ENCODE data around the gene TMC2.

DNA sequence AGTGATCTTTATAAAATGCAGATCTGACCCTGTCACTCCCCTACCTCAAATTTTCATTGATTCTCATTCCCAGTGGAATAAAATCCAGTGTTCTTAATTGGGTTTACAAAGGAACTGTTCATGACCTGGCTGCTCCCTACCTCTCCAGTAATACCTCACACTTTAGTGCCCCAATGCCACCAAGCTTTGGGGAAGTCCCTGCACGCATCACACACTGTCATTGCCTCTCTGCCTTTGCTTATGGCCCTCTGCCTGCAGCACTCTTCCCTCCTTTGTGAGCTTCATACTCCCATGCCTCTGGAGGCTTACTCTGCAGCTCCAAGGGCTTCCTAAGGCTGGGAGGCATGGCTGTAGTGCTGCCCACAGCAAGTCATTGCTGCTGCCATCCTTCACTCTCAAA lies 57.4 kb downstream of the TMC2 start:
- TF ChIP-seq CHD1 (IDR thresholded peaks at IDR 0.05; ENCODE audit: low read depth, low read length) (no peak), KDM5A (IDR thresholded peaks at IDR 0.05; ENCODE audit: low read length) (no peak), GTF2F1 (IDR thresholded peaks at IDR 0.05; ENCODE audit: borderline replicate concordance, low read depth, low read length) (no peak), SP1 (IDR thresholded peaks at IDR 0.05; ENCODE audit: low read depth, low read length) (no peak), TEAD4 (IDR thresholded peaks at IDR 0.05; ENCODE audit: low read depth, low read length) (no peak), POLR2AphosphoS5 (IDR thresholded peaks at IDR 0.05; ENCODE audit: low read depth, low read length) (no peak), BRCA1 (IDR thresholded peaks at IDR 0.05; ENCODE audit: low read depth, low read length) (no peak), TBP (IDR thresholded peaks at IDR 0.05; ENCODE audit: low read depth, low read length) (no peak), EP300 (IDR thresholded peaks at IDR 0.05; ENCODE audit: borderline replicate concordance in 1 of 2, low read depth in 2 of 2, low read length in 2 of 2) (no peak), TAF7 (optimal IDR thresholded peaks at IDR 0.05; ENCODE audit: borderline replicate concordance, low read depth, low read length) (no peak), YY1 (IDR thresholded peaks at IDR 0.05; ENCODE audit: low read depth, low read length) (no peak), BCL11A (IDR thresholded peaks at IDR 0.05; ENCODE audit: low read depth in 2 of 2, low read length in 2 of 2) (no peak)
- TF ChIP-seq, protein P1, sequence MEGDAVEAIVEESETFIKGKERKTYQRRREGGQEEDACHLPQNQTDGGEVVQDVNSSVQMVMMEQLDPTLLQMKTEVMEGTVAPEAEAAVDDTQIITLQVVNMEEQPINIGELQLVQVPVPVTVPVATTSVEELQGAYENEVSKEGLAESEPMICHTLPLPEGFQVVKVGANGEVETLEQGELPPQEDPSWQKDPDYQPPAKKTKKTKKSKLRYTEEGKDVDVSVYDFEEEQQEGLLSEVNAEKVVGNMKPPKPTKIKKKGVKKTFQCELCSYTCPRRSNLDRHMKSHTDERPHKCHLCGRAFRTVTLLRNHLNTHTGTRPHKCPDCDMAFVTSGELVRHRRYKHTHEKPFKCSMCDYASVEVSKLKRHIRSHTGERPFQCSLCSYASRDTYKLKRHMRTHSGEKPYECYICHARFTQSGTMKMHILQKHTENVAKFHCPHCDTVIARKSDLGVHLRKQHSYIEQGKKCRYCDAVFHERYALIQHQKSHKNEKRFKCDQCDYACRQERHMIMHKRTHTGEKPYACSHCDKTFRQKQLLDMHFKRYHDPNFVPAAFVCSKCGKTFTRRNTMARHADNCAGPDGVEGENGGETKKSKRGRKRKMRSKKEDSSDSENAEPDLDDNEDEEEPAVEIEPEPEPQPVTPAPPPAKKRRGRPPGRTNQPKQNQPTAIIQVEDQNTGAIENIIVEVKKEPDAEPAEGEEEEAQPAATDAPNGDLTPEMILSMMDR (IDR thresholded peaks at IDR 0.05; ENCODE audit: control extremely low read depth in 1 of 3, insufficient read depth in 1 of 3, low read depth in 1 of 3, low read length in 3 of 3) = no peak

Measured in H1 (cell line).